K562 (cell line): ENCODE data around the gene DAPK3. TPM values are rescaled to one million over a fixed set of nuclear protein-coding genes. Genes with fewer than 3 reads are reported as not detected.

Source experiments
- CEBPG ChIP-seq, 3 experiments: fragments of 200-800 bp in 1 of 3; sonication (Bioruptor generic) in 1 of 3; sonication (generic) in 1 of 3; formaldehyde crosslinking in 1 of 3; IDR thresholded peaks in 2 of 3; conservative IDR thresholded peaks in 1 of 3; 2 replicates each; pipeline versions ENCODE4 v1.6.1 to v1.8.0; 2016 to 2022; ENCODE audit warnings: missing compliant biosample characterization in 2 of 3, missing genetic modification characterization in 2 of 3, mild to moderate bottlenecking in 1 of 3, missing genetic modification reagents in 1 of 3
- HMG20A ChIP-seq: fragments of 450-650 bp; formaldehyde crosslinking; conservative IDR thresholded peaks from 2 replicates; pipeline ENCODE4 v1.4.0; 2020; ENCODE audit warnings: mild to moderate bottlenecking, mixed read lengths
- MAFK ChIP-seq: IDR thresholded peaks from 2 replicates; pipeline ENCODE4 v1.6.1; 2011; ENCODE audit warnings: low read length, improper control_type of control experiment
- POLR2H ChIP-seq: IDR thresholded peaks from 2 replicates; pipeline ENCODE4 v1.6.1; 2016; ENCODE audit warnings: missing genetic modification characterization, low read depth, mild to moderate bottlenecking, control low read depth, missing compliant biosample characterization, moderate library complexity
- RBFOX2 ChIP-seq: fragments of 200-400 bp; formaldehyde crosslinking; IDR thresholded peaks from 2 replicates; pipeline ENCODE4 v1.6.1; 2017; ENCODE audit warnings: low read depth, mild to moderate bottlenecking, low read length, moderate library complexity
- polyA plus RNA-seq, 8 experiments: library from polyadenylated mRNA; depleted of rRNA in 4 of 8; stranded (reverse) in 5 of 8; unstranded in 3 of 8; fragments of >200 nt; fragmentation: Nextera tagmentation in 2 of 8; fragmentation: Illumina TruSeq in 1 of 8; extraction: Ambion mirVana in 2 of 8; extraction: Trizol in 1 of 8; gene quantifications; 2 replicates each; pipeline versions ENCODE4 v1.2.1 to v1.2.3, GENCODE V29; 2011 to 2014; ENCODE audit warnings: inconsistent platforms in 1 of 8, missing spikeins in 1 of 8
- total RNA-seq, 7 experiments: library from RNA; depleted of rRNA in 6 of 7; stranded (reverse); fragments of >200 nt in 6 of 7; fragmentation: Illumina TruSeq in 2 of 7; extraction: Trizol in 2 of 7; gene quantifications; 2 replicates each; pipeline versions ENCODE4 v1.2.1 to v1.2.3, GENCODE V29; 2011 to 2021; ENCODE audit warnings: low replicate concordance in 1 of 7
- TF ChIP-seq, protein P1 (sequence below): fragments of 450-650 bp; IDR thresholded peaks from 2 replicates; pipeline ENCODE4 v1.6.1; 2016; ENCODE audit warnings: mild to moderate bottlenecking, moderate library complexity
- TF ChIP-seq, protein P2 (sequence below): sonication (generic); formaldehyde crosslinking; IDR thresholded peaks from 2 replicates; pipeline ENCODE4 v1.8.1; 2023; ENCODE audit warnings: mild to moderate bottlenecking, missing genetic modification reagents
- TF ChIP-seq, protein P3 (sequence below): fragments of 250-450 bp; sonication (Bioruptor Pico); IDR thresholded peaks from 2 replicates; pipeline ENCODE4 v1.5.0; 2020; ENCODE audit warnings: mild to moderate bottlenecking
- TF ChIP-seq, protein P4 (sequence below): fragments of 450-650 bp; formaldehyde crosslinking; IDR thresholded peaks from 2 replicates; pipeline ENCODE4 v1.4.0; 2022; ENCODE audit warnings: missing genetic modification characterization
- TF ChIP-seq, protein P5 (sequence below): fragments of 250-450 bp; sonication (Bioruptor Pico); IDR thresholded peaks from 2 replicates; pipeline ENCODE4 v1.5.1; 2021; ENCODE audit warnings: mild to moderate bottlenecking

The DAPK3 gene
- total and polyA plus RNA-seq, 9 of the 15 experiments (the other 6 are each of a cell fraction or from before 2014, with no cell fraction given), result 0.14 to 63.4 (median 25.0) TPM

DNA sequence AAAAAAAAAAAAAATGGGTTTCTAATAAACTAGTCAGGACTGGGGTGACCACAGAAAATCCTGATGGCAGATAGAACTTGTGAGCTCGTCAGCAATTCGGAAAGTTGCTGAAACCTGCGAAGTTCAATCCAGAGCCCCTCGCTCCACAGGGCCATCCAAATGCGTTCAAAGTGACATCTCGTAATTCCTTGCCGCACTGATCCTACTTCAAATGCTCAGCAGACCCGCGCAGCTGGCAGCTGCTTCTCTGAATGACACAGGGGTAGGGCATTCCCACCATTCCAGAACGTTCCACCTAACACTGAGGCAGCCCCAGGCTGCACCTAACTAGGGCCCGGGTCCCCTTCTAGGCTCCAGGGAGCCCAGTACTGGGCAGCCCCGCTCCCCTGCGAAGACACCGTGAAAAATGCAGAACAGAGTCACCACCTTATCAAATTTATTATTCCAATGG lies 4.8 kb upstream of the DAPK3 start (continued):
- TF ChIP-seq, protein P1, sequence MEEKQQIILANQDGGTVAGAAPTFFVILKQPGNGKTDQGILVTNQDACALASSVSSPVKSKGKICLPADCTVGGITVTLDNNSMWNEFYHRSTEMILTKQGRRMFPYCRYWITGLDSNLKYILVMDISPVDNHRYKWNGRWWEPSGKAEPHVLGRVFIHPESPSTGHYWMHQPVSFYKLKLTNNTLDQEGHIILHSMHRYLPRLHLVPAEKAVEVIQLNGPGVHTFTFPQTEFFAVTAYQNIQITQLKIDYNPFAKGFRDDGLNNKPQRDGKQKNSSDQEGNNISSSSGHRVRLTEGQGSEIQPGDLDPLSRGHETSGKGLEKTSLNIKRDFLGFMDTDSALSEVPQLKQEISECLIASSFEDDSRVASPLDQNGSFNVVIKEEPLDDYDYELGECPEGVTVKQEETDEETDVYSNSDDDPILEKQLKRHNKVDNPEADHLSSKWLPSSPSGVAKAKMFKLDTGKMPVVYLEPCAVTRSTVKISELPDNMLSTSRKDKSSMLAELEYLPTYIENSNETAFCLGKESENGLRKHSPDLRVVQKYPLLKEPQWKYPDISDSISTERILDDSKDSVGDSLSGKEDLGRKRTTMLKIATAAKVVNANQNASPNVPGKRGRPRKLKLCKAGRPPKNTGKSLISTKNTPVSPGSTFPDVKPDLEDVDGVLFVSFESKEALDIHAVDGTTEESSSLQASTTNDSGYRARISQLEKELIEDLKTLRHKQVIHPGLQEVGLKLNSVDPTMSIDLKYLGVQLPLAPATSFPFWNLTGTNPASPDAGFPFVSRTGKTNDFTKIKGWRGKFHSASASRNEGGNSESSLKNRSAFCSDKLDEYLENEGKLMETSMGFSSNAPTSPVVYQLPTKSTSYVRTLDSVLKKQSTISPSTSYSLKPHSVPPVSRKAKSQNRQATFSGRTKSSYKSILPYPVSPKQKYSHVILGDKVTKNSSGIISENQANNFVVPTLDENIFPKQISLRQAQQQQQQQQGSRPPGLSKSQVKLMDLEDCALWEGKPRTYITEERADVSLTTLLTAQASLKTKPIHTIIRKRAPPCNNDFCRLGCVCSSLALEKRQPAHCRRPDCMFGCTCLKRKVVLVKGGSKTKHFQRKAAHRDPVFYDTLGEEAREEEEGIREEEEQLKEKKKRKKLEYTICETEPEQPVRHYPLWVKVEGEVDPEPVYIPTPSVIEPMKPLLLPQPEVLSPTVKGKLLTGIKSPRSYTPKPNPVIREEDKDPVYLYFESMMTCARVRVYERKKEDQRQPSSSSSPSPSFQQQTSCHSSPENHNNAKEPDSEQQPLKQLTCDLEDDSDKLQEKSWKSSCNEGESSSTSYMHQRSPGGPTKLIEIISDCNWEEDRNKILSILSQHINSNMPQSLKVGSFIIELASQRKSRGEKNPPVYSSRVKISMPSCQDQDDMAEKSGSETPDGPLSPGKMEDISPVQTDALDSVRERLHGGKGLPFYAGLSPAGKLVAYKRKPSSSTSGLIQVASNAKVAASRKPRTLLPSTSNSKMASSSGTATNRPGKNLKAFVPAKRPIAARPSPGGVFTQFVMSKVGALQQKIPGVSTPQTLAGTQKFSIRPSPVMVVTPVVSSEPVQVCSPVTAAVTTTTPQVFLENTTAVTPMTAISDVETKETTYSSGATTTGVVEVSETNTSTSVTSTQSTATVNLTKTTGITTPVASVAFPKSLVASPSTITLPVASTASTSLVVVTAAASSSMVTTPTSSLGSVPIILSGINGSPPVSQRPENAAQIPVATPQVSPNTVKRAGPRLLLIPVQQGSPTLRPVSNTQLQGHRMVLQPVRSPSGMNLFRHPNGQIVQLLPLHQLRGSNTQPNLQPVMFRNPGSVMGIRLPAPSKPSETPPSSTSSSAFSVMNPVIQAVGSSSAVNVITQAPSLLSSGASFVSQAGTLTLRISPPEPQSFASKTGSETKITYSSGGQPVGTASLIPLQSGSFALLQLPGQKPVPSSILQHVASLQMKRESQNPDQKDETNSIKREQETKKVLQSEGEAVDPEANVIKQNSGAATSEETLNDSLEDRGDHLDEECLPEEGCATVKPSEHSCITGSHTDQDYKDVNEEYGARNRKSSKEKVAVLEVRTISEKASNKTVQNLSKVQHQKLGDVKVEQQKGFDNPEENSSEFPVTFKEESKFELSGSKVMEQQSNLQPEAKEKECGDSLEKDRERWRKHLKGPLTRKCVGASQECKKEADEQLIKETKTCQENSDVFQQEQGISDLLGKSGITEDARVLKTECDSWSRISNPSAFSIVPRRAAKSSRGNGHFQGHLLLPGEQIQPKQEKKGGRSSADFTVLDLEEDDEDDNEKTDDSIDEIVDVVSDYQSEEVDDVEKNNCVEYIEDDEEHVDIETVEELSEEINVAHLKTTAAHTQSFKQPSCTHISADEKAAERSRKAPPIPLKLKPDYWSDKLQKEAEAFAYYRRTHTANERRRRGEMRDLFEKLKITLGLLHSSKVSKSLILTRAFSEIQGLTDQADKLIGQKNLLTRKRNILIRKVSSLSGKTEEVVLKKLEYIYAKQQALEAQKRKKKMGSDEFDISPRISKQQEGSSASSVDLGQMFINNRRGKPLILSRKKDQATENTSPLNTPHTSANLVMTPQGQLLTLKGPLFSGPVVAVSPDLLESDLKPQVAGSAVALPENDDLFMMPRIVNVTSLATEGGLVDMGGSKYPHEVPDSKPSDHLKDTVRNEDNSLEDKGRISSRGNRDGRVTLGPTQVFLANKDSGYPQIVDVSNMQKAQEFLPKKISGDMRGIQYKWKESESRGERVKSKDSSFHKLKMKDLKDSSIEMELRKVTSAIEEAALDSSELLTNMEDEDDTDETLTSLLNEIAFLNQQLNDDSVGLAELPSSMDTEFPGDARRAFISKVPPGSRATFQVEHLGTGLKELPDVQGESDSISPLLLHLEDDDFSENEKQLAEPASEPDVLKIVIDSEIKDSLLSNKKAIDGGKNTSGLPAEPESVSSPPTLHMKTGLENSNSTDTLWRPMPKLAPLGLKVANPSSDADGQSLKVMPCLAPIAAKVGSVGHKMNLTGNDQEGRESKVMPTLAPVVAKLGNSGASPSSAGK, result no peak
- TF ChIP-seq, protein P2, sequence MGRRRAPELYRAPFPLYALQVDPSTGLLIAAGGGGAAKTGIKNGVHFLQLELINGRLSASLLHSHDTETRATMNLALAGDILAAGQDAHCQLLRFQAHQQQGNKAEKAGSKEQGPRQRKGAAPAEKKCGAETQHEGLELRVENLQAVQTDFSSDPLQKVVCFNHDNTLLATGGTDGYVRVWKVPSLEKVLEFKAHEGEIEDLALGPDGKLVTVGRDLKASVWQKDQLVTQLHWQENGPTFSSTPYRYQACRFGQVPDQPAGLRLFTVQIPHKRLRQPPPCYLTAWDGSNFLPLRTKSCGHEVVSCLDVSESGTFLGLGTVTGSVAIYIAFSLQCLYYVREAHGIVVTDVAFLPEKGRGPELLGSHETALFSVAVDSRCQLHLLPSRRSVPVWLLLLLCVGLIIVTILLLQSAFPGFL (CRISPR knock-in tag), result 0 out of 2 replicates have a peak, but pooled peaks have one; percentile 37
- no peak for TF ChIP-seq MAFK
- TF ChIP-seq POLR2H (tag), result 0 out of 2 replicates have a peak, but pooled peaks have one; percentile 36
- TF ChIP-seq, protein P3, sequence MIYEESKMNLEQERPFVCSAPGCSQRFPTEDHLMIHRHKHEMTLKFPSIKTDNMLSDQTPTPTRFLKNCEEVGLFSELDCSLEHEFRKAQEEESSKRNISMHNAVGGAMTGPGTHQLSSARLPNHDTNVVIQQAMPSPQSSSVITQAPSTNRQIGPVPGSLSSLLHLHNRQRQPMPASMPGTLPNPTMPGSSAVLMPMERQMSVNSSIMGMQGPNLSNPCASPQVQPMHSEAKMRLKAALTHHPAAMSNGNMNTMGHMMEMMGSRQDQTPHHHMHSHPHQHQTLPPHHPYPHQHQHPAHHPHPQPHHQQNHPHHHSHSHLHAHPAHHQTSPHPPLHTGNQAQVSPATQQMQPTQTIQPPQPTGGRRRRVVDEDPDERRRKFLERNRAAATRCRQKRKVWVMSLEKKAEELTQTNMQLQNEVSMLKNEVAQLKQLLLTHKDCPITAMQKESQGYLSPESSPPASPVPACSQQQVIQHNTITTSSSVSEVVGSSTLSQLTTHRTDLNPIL (CRISPR knock-in tag), result no peak
- TF ChIP-seq CEBPG (CRISPR knock-in tag; IDR thresholded peaks at IDR 0.05), result no peak
- TF ChIP-seq CEBPG (tag; conservative IDR thresholded peaks at IDR 0.05 in 1 of 2, IDR thresholded peaks at IDR 0.05 in 1 of 2), result no peak
- TF ChIP-seq HMG20A, result no peak
- TF ChIP-seq, protein P4, sequence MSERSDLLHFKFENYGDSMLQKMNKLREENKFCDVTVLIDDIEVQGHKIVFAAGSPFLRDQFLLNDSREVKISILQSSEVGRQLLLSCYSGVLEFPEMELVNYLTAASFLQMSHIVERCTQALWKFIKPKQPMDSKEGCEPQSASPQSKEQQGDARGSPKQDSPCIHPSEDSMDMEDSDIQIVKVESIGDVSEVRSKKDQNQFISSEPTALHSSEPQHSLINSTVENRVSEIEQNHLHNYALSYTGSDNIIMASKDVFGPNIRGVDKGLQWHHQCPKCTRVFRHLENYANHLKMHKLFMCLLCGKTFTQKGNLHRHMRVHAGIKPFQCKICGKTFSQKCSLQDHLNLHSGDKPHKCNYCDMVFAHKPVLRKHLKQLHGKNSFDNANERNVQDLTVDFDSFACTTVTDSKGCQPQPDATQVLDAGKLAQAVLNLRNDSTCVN (CRISPR knock-in tag), result no peak
- TF ChIP-seq RBFOX2, result peak; percentile 20; the same call in 1 of the 2 replicates
- TF ChIP-seq, protein P5, sequence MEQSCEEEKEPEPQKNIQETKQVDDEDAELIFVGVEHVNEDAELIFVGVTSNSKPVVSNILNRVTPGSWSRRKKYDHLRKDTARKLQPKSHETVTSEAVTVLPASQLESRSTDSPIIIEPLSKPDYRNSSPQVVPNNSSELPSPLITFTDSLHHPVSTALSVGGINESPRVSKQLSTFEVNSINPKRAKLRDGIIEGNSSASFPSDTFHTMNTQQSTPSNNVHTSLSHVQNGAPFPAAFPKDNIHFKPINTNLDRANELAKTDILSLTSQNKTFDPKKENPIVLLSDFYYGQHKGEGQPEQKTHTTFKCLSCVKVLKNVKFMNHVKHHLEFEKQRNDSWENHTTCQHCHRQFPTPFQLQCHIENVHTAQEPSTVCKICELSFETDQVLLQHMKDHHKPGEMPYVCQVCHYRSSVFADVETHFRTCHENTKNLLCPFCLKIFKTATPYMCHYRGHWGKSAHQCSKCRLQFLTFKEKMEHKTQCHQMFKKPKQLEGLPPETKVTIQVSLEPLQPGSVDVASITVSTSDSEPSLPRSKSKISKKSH (CRISPR knock-in tag), result no peak
